ENCODE results near the gene PRPF38A. TPM values are rescaled to one million over a fixed set of nuclear protein-coding genes. Genes with fewer than 3 reads are reported as not detected.
"Not testable (repeated sequence)": the region's sequence is repeated elsewhere in the genome, so short reads cannot be mapped to it uniquely, and the experiment has no call there.

Gene PRPF38A
- total RNA-seq, 2 experiments from 2014 or later = 86.0 to 91.8 TPM

- H3K4me3 Mint-ChIP-seq = peak within 1 kb of the TSS; percentile 97
- peak; percentile 99 for DNase-seq
- intact Hi-C loops (cut with micrococcal nuclease) = loop anchor here (1.0 to 5.0 kb wide), 13 partner anchors 38 to 961 kb away; partner anchors contain the start of genes BTF3L4, CPT2, CZIB and EPS15
- H3K4me1 Mint-ChIP-seq (ENCODE audit: low read depth) = peaks cover 46% of the 10 kb centered on the region
- H3K9me3 Mint-ChIP-seq = no peaks in the 10 kb centered on the region
- H3K36me3 Mint-ChIP-seq (ENCODE audit: low read depth) = peaks cover 18% of the 10 kb centered on the region
- CTCF ChIA-PET = interaction anchor here (0.9 to 1.8 kb wide), 3 partner anchors 17 to 300 kb away, joined by 3 to 5 read pairs (median 3); partner anchors contain the start of genes ORC1 and PRPF38A
- H3K27ac Mint-ChIP-seq = peak within 1 kb of the TSS; percentile 88
- H3K27me3 Mint-ChIP-seq (ENCODE audit: low read depth) = no peaks in the 10 kb centered on the region
These were observed 38.5 kb upstream of the PRPF38A start, which contains the start of gene CC2D1B for GRCh38 chr1:52365746-52366516. Gene CC2D1B, minus strand, starts transcription at chr1:52366205. Its CDS starts 1,585 bp downstream, at chr1:52364620.

GRCh38 chr1:52366517-52366827 is 37.9 kb upstream of the PRPF38A start:
- CTCF ChIA-PET = interaction anchor here (0.6 kb wide), 2 partner anchors 317 to 358 kb away, joined by 3 read pairs; no protein-coding TSS in a partner anchor
- Mint-ChIP-seq H3K4me1 (ENCODE audit: low read depth) (peaks cover 46% of the 10 kb centered on the region), H3K27ac (peak overlapping the region; percentile 66)

DNA sequence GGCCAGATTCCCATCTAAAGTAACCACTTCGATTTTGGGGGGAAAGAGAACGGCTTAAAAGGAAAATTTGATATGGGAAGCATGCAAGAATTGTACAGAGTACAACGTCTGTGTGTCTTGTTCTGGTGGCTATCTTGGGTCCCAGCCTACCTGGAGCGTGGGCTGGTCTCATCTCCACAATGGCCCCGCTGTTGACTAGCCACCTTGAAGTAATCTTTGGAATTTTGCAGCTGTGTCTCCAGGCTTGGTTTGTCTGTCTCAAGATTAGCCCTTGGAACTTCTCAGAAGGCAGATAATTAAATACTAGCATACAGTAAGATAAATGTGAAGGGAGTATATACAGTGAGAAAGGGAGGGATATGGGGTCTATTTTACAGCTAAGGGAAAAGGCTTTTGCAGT is 37.1 kb upstream of the PRPF38A start:
- intact Hi-C loops (cut with micrococcal nuclease) = loop anchor here (2.0 to 5.0 kb wide), 4 partner anchors 240 to 960 kb away; partner anchors contain the start of genes EPS15 and KTI12
- H3K27ac Mint-ChIP-seq = no peak overlapping the region
- H3K4me3 Mint-ChIP-seq = peak overlapping the region; percentile 17
- H3K27me3 Mint-ChIP-seq (ENCODE audit: low read depth) = no peaks in the 10 kb centered on the region
- peaks cover 44% of the 10 kb centered on the region for H3K4me1 Mint-ChIP-seq (ENCODE audit: low read depth)
- H3K9me3 Mint-ChIP-seq = no peaks in the 10 kb centered on the region
- H3K36me3 Mint-ChIP-seq (ENCODE audit: low read depth) = peaks cover 13% of the 10 kb centered on the region
- no peak for DNase-seq
- CTCF ChIA-PET = interaction anchor here (0.6 to 1.2 kb wide), 2 partner anchors 319 to 359 kb away, joined by 3 to 4 read pairs; no protein-coding TSS in a partner anchor

More at GRCh38 chr1:52366517-52366827, 37.9 kb upstream of the PRPF38A start:
- Mint-ChIP-seq H3K4me3 (peak overlapping the region; percentile 97), H3K9me3 (no peaks in the 10 kb centered on the region), H3K27me3 (ENCODE audit: low read depth) (no peaks in the 10 kb centered on the region), H3K36me3 (ENCODE audit: low read depth) (peaks cover 15% of the 10 kb centered on the region)
- DNase-seq = no peak
- intact Hi-C loops (cut with micrococcal nuclease) = loop anchor here (1.0 to 5.0 kb wide), 13 partner anchors 38 to 960 kb away; partner anchors contain the start of genes BTF3L4, CPT2, CZIB and EPS15

- intact Hi-C loops (cut with micrococcal nuclease) = loop anchor here (1.0 to 5.0 kb wide), 3 partner anchors 241 to 851 kb away; partner anchors contain the start of gene EPS15
- Mint-ChIP-seq H3K4me1 (ENCODE audit: low read depth) (peaks cover 34% of the 10 kb centered on the region), H3K4me3 (peak overlapping the region; percentile 54), H3K9me3 (no peaks in the 10 kb centered on the region), H3K27ac (no peak overlapping the region), H3K36me3 (ENCODE audit: low read depth) (peaks cover 20% of the 10 kb centered on the region), H3K27me3 (ENCODE audit: low read depth) (no peaks in the 10 kb centered on the region)
- CTCF ChIA-PET = interaction anchor here (0.6 to 1.2 kb wide), 12 partner anchors 10 to 486 kb away, joined by 3 to 6 read pairs (median 4); no protein-coding TSS in a partner anchor
- DNase-seq = peak; percentile 75
These were observed 35.8 kb upstream of the PRPF38A start for GRCh38 chr1:52368383-52369172.

GRCh38 chr1:52369851-52370250 is 34.6 kb upstream of the PRPF38A start:
- H3K27ac Mint-ChIP-seq; H3K27me3 Mint-ChIP-seq (ENCODE audit: low read depth); H3K9me3 Mint-ChIP-seq; CTCF ChIA-PET; DNase-seq; H3K4me3 Mint-ChIP-seq: not testable (repeated sequence)
- H3K36me3 Mint-ChIP-seq (ENCODE audit: low read depth) = peaks cover 31% of the 10 kb centered on the region
- H3K4me1 Mint-ChIP-seq (ENCODE audit: low read depth) = peaks cover 24% of the 10 kb centered on the region
- intact Hi-C loops (cut with micrococcal nuclease) = loop anchor here (5.0 kb wide), 2 partner anchors 243 to 853 kb away; partner anchors contain the start of gene EPS15

DNA sequence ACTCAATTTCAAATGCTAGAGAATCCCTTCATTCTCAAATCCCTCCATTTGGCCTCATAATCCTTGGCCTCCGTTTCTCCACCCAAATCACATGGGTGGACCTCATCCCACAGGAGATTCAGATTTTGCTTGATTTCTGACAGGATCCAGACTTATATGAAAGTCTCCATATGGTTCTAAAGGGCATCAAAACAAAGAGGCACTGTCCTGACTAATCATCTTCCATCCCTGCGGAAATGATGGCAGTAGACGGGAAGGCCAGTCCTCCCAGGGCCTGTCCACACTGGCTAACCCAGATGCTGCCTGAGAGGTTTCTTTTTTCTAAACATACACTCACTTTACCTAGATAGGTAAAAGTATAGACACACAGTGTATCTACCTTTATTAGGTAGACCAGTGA is 19.0 kb upstream of the PRPF38A start:
- Mint-ChIP-seq H3K4me1 (ENCODE audit: low read depth) (no peaks in the 10 kb centered on the region), H3K27me3 (ENCODE audit: low read depth) (no peaks in the 10 kb centered on the region), H3K27ac (no peak overlapping the region), H3K4me3 (no peak overlapping the region), H3K9me3 (no peaks in the 10 kb centered on the region), H3K36me3 (ENCODE audit: low read depth) (peaks cover 76% of the 10 kb centered on the region)
- intact Hi-C loops (cut with micrococcal nuclease) = no loop called here
- DNase-seq = no peak
- CTCF ChIA-PET = no interaction called here

GRCh38 chr1:52386458-52386857 is 17.9 kb upstream of the PRPF38A start:
- Mint-ChIP-seq H3K4me1 (ENCODE audit: low read depth) (no peaks in the 10 kb centered on the region), H3K27me3 (ENCODE audit: low read depth) (no peaks in the 10 kb centered on the region), H3K36me3 (ENCODE audit: low read depth) (peaks cover 74% of the 10 kb centered on the region), H3K9me3 (no peaks in the 10 kb centered on the region), H3K4me3 (no peak overlapping the region), H3K27ac (no peak overlapping the region)
- DNase-seq = no peak
- CTCF ChIA-PET = interaction anchor here (0.6 kb wide), 1 partner anchor 305 kb away, joined by 4 read pairs; no protein-coding TSS in a partner anchor
- intact Hi-C loops (cut with micrococcal nuclease) = no loop called here

DNA sequence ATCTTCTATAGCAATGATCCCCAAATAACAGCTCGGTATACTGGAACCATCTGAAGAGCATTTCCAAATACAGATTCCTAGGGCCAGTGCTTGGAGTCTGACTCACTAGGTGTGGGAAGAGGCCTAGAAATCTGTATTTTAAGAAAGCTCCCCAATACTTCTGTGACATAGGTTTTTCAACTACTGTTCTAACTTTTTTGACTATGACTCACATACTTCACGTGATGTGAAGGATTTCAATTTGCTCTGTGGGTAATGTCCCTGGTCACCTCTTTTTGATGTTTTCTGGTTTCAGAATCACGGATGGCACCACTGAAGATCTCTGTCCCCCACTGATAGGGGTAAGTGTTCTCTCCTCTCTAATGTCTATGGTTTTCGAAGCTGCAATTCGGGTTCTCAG is 11.2 kb upstream of the PRPF38A start:
- H3K36me3 Mint-ChIP-seq (ENCODE audit: low read depth) = peaks cover 78% of the 10 kb centered on the region
- no peaks in the 10 kb centered on the region for H3K27me3 Mint-ChIP-seq (ENCODE audit: low read depth)
- H3K9me3 Mint-ChIP-seq = no peaks in the 10 kb centered on the region
- H3K4me1 Mint-ChIP-seq (ENCODE audit: low read depth) = peaks cover 6% of the 10 kb centered on the region
- CTCF ChIA-PET = interaction anchor here (0.6 kb wide), 1 partner anchor 181 kb away, joined by 5 read pairs; no protein-coding TSS in a partner anchor
- no peak overlapping the region for H3K4me3 Mint-ChIP-seq
- no peak for DNase-seq
- intact Hi-C loops (cut with micrococcal nuclease) = no loop called here
- H3K27ac Mint-ChIP-seq = no peak overlapping the region

DNA sequence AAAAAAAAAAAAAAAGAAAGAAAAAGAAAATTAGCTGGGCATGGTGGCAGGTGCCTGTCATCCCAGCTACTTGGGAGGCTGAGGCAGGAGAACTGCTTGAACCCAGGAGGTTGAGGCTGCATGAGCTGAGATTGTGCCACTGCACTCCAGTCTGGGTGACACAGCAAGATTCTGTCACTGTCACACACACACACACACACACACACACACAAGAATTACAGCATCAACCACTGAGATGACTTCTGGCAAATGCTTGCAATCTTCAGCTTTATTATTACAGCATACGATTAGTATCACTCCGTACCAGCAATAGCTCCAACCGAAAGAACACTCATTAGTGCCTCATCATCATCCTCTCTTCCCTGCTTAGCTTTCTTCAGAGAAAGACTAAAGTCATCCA is 4.8 kb upstream of the PRPF38A start:
- DNase-seq = no peak
- Mint-ChIP-seq H3K36me3 (ENCODE audit: low read depth) (peaks cover 71% of the 10 kb centered on the region), H3K4me1 (ENCODE audit: low read depth) (peaks cover 21% of the 10 kb centered on the region), H3K4me3 (no peak overlapping the region), H3K27ac (no peak overlapping the region), H3K9me3 (no peaks in the 10 kb centered on the region), H3K27me3 (ENCODE audit: low read depth) (no peaks in the 10 kb centered on the region)
- intact Hi-C loops (cut with micrococcal nuclease) = no loop called here
- CTCF ChIA-PET = interaction anchor here (0.6 kb wide), 1 partner anchor 267 kb away, joined by 3 read pairs; no protein-coding TSS in a partner anchor

DNA sequence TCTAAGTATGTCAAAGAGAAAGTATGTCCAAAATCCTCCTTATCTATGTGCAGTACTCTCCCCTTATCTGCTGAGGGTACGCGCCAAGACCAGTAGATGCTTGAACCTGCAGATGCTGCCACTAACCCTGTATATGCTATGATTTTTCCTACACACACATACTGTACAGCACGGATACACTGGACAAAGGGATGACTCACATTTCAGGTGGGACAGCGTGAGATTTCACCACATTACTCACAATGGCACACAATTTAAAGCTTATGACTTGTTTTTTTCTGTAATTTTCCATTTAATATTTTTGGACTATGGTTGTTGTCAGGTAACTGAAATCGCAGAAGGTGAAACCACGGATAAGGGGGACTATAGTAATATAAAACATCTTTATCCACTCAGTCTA is 4.3 kb upstream of the PRPF38A start:
- H3K4me3 Mint-ChIP-seq = no peak overlapping the region
- intact Hi-C loops (cut with micrococcal nuclease) = no loop called here
- DNase-seq = no peak
- peaks cover 22% of the 10 kb centered on the region for H3K4me1 Mint-ChIP-seq (ENCODE audit: low read depth)
- H3K27me3 Mint-ChIP-seq (ENCODE audit: low read depth) = no peaks in the 10 kb centered on the region
- no peaks in the 10 kb centered on the region for H3K9me3 Mint-ChIP-seq
- CTCF ChIA-PET = interaction anchor here (0.6 kb wide), 1 partner anchor 267 kb away, joined by 3 read pairs; no protein-coding TSS in a partner anchor
- peaks cover 67% of the 10 kb centered on the region for H3K36me3 Mint-ChIP-seq (ENCODE audit: low read depth)
- H3K27ac Mint-ChIP-seq = no peak overlapping the region

DNA sequence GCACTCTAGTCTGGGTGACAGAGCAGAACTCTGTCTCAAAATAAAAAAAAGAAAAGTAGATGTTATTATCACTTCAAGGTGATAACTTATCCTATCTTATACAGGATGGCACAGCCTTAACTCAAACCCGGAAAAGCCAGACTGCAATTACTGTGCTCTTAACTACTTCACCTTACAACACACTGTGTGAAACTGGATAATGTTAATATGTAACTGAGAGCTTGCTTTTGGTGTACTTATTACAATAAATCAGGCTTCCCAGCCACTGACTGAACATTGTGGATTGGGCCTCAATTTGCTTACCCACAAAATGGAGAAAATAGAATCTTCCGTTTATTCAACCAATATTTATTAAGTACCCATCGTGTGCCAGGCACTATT is 1.6 kb upstream of the PRPF38A start:
- peak overlapping the region; percentile 100 for H3K4me3 Mint-ChIP-seq
- H3K9me3 Mint-ChIP-seq = no peaks in the 10 kb centered on the region
- no peaks in the 10 kb centered on the region for H3K27me3 Mint-ChIP-seq (ENCODE audit: low read depth)
- H3K27ac Mint-ChIP-seq = no peak overlapping the region
- peaks cover 41% of the 10 kb centered on the region for H3K4me1 Mint-ChIP-seq (ENCODE audit: low read depth)
- peaks cover 58% of the 10 kb centered on the region for H3K36me3 Mint-ChIP-seq (ENCODE audit: low read depth)
- intact Hi-C loops (cut with micrococcal nuclease) = no loop called here
- DNase-seq = no peak
- CTCF ChIA-PET = no interaction called here
